HEK293 (cell line): ENCODE measurements around the gene UNCX.

Experiments used
- CTCF ChIA-PET: fragments of 350-600 bp; formaldehyde crosslinking; extraction: SDS; loops from one replicate; lab custom pipeline; 2021; ENCODE audit warnings: antibody characterized with exemption; lab: Yijun Ruan, JAX
- POLR2A ChIA-PET: fragments of 300-600 bp; formaldehyde crosslinking; extraction: SDS; loops from one replicate; lab custom pipeline; 2020; ENCODE audit warnings: antibody characterized with exemption, inconsistent platforms; lab: Yijun Ruan, JAX
- H3K27ac ChIP-seq: fragments of 200-500 bp; sonication (Bioruptor generic); 2 replicates; pipeline ENCODE4 v1.5.1; 2014; ENCODE audit warnings: low read depth, low read length, control low read depth, inconsistent platforms; ENCODE audit errors: extremely low read depth
- H3K36me3 ChIP-seq, 2 experiments: fragments of 200-500 bp in 1 of 2; sonication (Bioruptor generic) in 1 of 2; 1 replicate in 1 of 2; 2 replicates in 1 of 2; pipeline ENCODE4 v1.5.1; 2014 to 2017; ENCODE audit warnings: inconsistent platforms in 2 of 2, low read length in 2 of 2; ENCODE audit not compliant: control insufficient read depth in 2 of 2, insufficient read depth in 1 of 2
- H3K4me1 ChIP-seq: fragments of 200-500 bp; sonication (Bioruptor generic); 2 replicates; pipeline ENCODE4 v1.5.1; 2014; ENCODE audit warnings: mild to moderate bottlenecking, low read length, inconsistent platforms; ENCODE audit not compliant: control insufficient read depth, insufficient read depth
- H3K4me3 ChIP-seq: 2 replicates; pipeline ENCODE4 v1.5.1; 2011; ENCODE audit warnings: low read depth, mild to moderate bottlenecking, control low read depth, low read length, moderate library complexity
- H3K9me3 ChIP-seq: fragments of 200-500 bp; sonication (Bioruptor generic); 2 replicates; pipeline ENCODE4 v1.5.1; 2014; ENCODE audit warnings: low read depth, low read length, inconsistent platforms; ENCODE audit not compliant: control insufficient read depth, insufficient read depth
- GLIS1 ChIP-seq: fragments of 450-650 bp; formaldehyde crosslinking; IDR thresholded peaks from 2 replicates; pipeline ENCODE4 v1.5.1; 2016; ENCODE audit warnings: missing biosample characterization, missing genetic modification characterization
- GLIS2 ChIP-seq: fragments of 450-650 bp; formaldehyde crosslinking; IDR thresholded peaks from 2 replicates; pipeline ENCODE4 v1.5.1; 2016; ENCODE audit warnings: missing biosample characterization, missing genetic modification characterization
- OSR2 ChIP-seq: fragments of 450-650 bp; formaldehyde crosslinking; IDR thresholded peaks from 2 replicates; pipeline ENCODE4 v1.5.1; 2016; ENCODE audit warnings: missing biosample characterization, missing genetic modification characterization
- TCF7L2 ChIP-seq: IDR thresholded peaks from 2 replicates; pipeline ENCODE4 v1.6.1; 2011; ENCODE audit warnings: low read depth, mild to moderate bottlenecking, inconsistent platforms, low read length, moderate library complexity, borderline replicate concordance
- ZBTB17 ChIP-seq: fragments of 450-650 bp; formaldehyde crosslinking; IDR thresholded peaks from 2 replicates; pipeline ENCODE4 v1.5.1; 2016; ENCODE audit warnings: missing biosample characterization, missing genetic modification characterization
- ZIC2 ChIP-seq: fragments of 450-650 bp; formaldehyde crosslinking; IDR thresholded peaks from 2 replicates; pipeline ENCODE4 v1.5.1; 2016; ENCODE audit warnings: missing biosample characterization, missing genetic modification characterization
- ZNF311 ChIP-seq: fragments of 450-650 bp; formaldehyde crosslinking; IDR thresholded peaks from 2 replicates; pipeline ENCODE4 v1.5.1; 2017; ENCODE audit warnings: missing biosample characterization, missing genetic modification characterization, borderline replicate concordance
- ZNF510 ChIP-seq: fragments of 450-650 bp; formaldehyde crosslinking; IDR thresholded peaks from 2 replicates; pipeline ENCODE4 v1.5.1; 2018; ENCODE audit warnings: mild to moderate bottlenecking, missing genetic modification characterization, missing biosample characterization; ENCODE audit not compliant: insufficient replicate concordance
- ZNF521 ChIP-seq: fragments of 450-650 bp; formaldehyde crosslinking; IDR thresholded peaks from 2 replicates; pipeline ENCODE4 v1.5.1; 2017; ENCODE audit warnings: missing biosample characterization, mild to moderate bottlenecking, missing genetic modification characterization
- ZNF571 ChIP-seq: fragments of 450-650 bp; formaldehyde crosslinking; IDR thresholded peaks from 2 replicates; pipeline ENCODE4 v1.5.0; 2017; ENCODE audit warnings: missing biosample characterization, missing genetic modification characterization
- ZNF600 ChIP-seq: fragments of 450-650 bp; formaldehyde crosslinking; IDR thresholded peaks from 2 replicates; pipeline ENCODE4 v1.5.1; 2016; ENCODE audit warnings: missing biosample characterization, missing genetic modification characterization
- ZNF610 ChIP-seq: fragments of 450-650 bp; formaldehyde crosslinking; IDR thresholded peaks from 2 replicates; pipeline ENCODE4 v1.5.1; 2016; ENCODE audit warnings: missing biosample characterization, missing genetic modification characterization, borderline replicate concordance
- ZNF629 ChIP-seq: fragments of 450-650 bp; formaldehyde crosslinking; IDR thresholded peaks from 2 replicates; pipeline ENCODE4 v1.5.1; 2017; ENCODE audit warnings: missing biosample characterization, missing genetic modification characterization
- TF ChIP-seq, protein P1 (sequence below): fragments of 450-650 bp; formaldehyde crosslinking; conservative IDR thresholded peaks from 2 replicates; pipeline ENCODE4 v1.5.1; 2016; ENCODE audit warnings: low read depth, missing biosample characterization, missing genetic modification characterization
- TF ChIP-seq, protein P2 (sequence below): IDR thresholded peaks from 2 replicates; pipeline ENCODE4 v1.6.1; 2011; ENCODE audit warnings: mild to moderate bottlenecking, low read depth, low read length, borderline replicate concordance
- TF ChIP-seq, protein P3 (sequence below): fragments of 450-650 bp; formaldehyde crosslinking; IDR thresholded peaks from 2 replicates; pipeline ENCODE4 v1.5.1; 2016; ENCODE audit warnings: missing biosample characterization, missing genetic modification characterization
- TF ChIP-seq, protein P4 (sequence below): fragments of 450-650 bp; formaldehyde crosslinking; IDR thresholded peaks from 2 replicates; pipeline ENCODE4 v1.5.1; 2016; ENCODE audit warnings: missing biosample characterization, missing genetic modification characterization
- TF ChIP-seq, protein P5 (sequence below): fragments of 450-650 bp; formaldehyde crosslinking; IDR thresholded peaks from 2 replicates; pipeline ENCODE4 v1.5.1; 2016; ENCODE audit warnings: missing biosample characterization, missing genetic modification characterization
- TF ChIP-seq, protein P6 (sequence below): fragments of 450-650 bp; formaldehyde crosslinking; IDR thresholded peaks from 2 replicates; pipeline ENCODE4 v1.5.1; 2016; ENCODE audit warnings: missing biosample characterization, missing genetic modification characterization

The UNCX gene

DNA sequence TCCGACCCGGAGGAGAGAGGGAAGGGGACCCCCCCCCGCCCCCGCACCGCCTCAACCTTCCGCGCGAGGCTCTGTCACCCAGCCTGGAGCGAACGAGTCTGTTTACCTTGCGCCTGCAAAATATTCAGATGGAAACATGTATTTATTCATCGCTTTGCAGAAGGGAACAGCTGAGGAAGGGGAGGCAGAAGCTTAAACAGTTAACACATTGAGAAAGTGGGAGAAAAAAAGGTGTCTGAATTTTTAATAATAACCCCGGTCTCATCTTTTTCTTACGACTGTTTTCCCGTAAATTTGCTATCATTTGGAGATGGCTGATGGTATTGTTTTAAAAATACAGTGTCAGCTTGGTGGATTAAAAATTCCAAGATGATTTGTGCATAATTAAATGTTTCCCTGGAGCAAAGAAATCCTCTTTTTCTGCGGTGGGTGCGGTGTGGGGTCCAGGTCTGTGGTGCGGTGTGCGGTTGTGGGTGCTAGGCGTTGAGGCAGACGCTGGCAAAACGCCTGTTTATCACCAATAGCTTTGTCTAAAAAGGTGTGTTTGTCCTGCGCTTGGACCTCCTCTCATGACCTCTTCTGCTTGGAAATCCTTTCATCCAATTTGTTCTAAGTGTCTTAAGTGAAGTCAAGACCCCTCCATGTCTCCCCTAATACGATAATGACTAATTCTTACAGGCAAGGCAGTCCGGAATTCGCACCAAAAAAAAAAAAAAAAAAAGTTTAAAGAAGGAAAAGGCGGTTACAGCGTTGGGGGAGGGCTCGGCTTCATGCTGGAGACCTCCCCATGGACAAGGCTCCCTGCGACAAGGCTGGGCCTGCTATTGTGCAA, 1.6 kb downstream of the UNCX start (continued):
- no peak for TF ChIP-seq TCF7L2
- TF ChIP-seq, all 188 proteins: peak for 0

DNA sequence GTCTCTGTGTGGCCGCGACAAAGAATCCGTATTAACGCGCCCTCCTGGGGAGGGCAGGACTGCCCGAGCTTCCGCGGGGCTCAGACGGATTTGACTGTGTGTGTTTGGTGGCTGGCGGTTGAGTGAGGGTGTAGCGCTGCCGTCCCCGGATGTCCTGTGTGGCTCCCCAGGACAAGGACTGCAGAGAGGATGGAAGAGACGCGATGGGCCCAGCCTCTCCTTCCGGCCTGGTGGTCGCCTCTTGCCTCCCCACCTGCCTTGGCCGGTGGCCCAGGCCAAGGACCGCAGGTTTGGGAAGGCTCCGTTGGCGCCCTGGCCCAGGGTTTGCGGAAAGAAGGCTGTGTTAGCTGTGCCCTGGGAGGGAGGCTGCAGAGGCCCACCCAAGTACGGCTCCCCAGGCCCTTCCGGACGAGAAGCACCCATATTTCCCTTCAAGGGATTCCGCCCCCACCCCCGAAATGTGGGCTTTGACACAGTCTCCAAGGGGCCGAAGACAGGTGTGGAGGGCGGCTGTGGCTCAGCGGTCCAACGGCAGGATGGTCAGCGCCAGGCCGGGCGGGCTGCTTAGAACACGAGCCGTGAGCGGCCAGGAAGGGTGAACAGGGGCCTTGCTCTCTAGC, 2.3 kb downstream of the UNCX start:
- Histone ChIP-seq H3K9me3 (no peaks in the 10 kb centered on the region), H3K4me1 (no peaks in the 10 kb centered on the region), H3K36me3 (no peaks in the 10 kb centered on the region), H3K4me3 (no peak overlapping the region), H3K27ac (no peak overlapping the region)
- POLR2A ChIA-PET: no interaction called here
- CTCF ChIA-PET: interaction anchor here (0.6 to 1.4 kb wide), 2 partner anchors 9 to 14 kb away, joined by 3 to 11 read pairs; no protein-coding TSS in a partner anchor
- no peak for TF ChIP-seq ZNF571 (tag by site-specific recombination)
- TF ChIP-seq, protein P1, sequence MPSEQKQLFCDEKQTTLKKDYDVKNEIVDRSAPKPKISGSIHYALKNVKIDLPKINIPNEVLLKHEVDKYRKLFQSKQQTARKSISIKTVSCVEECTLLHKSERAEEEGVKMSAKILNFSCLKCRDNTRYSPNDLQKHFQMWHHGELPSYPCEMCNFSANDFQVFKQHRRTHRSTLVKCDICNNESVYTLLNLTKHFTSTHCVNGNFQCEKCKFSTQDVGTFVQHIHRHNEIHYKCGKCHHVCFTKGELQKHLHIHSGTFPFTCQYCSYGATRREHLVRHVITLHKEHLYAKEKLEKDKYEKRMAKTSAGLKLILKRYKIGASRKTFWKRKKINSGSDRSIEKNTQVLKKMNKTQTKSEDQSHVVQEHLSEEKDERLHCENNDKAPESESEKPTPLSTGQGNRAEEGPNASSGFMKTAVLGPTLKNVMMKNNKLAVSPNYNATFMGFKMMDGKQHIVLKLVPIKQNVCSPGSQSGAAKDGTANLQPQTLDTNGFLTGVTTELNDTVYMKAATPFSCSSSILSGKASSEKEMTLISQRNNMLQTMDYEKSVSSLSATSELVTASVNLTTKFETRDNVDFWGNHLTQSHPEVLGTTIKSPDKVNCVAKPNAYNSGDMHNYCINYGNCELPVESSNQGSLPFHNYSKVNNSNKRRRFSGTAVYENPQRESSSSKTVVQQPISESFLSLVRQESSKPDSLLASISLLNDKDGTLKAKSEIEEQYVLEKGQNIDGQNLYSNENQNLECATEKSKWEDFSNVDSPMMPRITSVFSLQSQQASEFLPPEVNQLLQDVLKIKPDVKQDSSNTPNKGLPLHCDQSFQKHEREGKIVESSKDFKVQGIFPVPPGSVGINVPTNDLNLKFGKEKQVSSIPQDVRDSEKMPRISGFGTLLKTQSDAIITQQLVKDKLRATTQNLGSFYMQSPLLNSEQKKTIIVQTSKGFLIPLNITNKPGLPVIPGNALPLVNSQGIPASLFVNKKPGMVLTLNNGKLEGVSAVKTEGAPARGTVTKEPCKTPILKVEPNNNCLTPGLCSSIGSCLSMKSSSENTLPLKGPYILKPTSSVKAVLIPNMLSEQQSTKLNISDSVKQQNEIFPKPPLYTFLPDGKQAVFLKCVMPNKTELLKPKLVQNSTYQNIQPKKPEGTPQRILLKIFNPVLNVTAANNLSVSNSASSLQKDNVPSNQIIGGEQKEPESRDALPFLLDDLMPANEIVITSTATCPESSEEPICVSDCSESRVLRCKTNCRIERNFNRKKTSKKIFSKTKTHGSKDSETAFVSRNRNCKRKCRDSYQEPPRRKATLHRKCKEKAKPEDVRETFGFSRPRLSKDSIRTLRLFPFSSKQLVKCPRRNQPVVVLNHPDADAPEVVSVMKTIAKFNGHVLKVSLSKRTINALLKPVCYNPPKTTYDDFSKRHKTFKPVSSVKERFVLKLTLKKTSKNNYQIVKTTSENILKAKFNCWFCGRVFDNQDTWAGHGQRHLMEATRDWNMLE (tag by site-specific recombination): no peak
- peak; percentile 26; the same call in 1 of the 2 replicates for TF ChIP-seq GLIS1 (tag by site-specific recombination)
- TF ChIP-seq, protein P2, sequence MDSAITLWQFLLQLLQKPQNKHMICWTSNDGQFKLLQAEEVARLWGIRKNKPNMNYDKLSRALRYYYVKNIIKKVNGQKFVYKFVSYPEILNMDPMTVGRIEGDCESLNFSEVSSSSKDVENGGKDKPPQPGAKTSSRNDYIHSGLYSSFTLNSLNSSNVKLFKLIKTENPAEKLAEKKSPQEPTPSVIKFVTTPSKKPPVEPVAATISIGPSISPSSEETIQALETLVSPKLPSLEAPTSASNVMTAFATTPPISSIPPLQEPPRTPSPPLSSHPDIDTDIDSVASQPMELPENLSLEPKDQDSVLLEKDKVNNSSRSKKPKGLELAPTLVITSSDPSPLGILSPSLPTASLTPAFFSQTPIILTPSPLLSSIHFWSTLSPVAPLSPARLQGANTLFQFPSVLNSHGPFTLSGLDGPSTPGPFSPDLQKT: no peak
- TF ChIP-seq ZBTB17 (tag by site-specific recombination): no peak
- TF ChIP-seq ZNF510 (tag by site-specific recombination): no peak
- TF ChIP-seq ZIC2 (tag by site-specific recombination): peak; percentile 48; the same call in 1 of the 2 replicates
- no peak for TF ChIP-seq ZNF610 (tag by site-specific recombination)
- no peak for TF ChIP-seq GLIS2 (tag by site-specific recombination)
- TF ChIP-seq, protein P3, sequence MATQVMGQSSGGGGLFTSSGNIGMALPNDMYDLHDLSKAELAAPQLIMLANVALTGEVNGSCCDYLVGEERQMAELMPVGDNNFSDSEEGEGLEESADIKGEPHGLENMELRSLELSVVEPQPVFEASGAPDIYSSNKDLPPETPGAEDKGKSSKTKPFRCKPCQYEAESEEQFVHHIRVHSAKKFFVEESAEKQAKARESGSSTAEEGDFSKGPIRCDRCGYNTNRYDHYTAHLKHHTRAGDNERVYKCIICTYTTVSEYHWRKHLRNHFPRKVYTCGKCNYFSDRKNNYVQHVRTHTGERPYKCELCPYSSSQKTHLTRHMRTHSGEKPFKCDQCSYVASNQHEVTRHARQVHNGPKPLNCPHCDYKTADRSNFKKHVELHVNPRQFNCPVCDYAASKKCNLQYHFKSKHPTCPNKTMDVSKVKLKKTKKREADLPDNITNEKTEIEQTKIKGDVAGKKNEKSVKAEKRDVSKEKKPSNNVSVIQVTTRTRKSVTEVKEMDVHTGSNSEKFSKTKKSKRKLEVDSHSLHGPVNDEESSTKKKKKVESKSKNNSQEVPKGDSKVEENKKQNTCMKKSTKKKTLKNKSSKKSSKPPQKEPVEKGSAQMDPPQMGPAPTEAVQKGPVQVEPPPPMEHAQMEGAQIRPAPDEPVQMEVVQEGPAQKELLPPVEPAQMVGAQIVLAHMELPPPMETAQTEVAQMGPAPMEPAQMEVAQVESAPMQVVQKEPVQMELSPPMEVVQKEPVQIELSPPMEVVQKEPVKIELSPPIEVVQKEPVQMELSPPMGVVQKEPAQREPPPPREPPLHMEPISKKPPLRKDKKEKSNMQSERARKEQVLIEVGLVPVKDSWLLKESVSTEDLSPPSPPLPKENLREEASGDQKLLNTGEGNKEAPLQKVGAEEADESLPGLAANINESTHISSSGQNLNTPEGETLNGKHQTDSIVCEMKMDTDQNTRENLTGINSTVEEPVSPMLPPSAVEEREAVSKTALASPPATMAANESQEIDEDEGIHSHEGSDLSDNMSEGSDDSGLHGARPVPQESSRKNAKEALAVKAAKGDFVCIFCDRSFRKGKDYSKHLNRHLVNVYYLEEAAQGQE (tag by site-specific recombination): no peak
- TF ChIP-seq ZNF629: no peak
- TF ChIP-seq, protein P4, sequence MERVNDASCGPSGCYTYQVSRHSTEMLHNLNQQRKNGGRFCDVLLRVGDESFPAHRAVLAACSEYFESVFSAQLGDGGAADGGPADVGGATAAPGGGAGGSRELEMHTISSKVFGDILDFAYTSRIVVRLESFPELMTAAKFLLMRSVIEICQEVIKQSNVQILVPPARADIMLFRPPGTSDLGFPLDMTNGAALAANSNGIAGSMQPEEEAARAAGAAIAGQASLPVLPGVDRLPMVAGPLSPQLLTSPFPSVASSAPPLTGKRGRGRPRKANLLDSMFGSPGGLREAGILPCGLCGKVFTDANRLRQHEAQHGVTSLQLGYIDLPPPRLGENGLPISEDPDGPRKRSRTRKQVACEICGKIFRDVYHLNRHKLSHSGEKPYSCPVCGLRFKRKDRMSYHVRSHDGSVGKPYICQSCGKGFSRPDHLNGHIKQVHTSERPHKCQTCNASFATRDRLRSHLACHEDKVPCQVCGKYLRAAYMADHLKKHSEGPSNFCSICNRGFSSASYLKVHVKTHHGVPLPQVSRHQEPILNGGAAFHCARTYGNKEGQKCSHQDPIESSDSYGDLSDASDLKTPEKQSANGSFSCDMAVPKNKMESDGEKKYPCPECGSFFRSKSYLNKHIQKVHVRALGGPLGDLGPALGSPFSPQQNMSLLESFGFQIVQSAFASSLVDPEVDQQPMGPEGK: no peak; the same call in 1 of the 2 replicates
- TF ChIP-seq, protein P5, sequence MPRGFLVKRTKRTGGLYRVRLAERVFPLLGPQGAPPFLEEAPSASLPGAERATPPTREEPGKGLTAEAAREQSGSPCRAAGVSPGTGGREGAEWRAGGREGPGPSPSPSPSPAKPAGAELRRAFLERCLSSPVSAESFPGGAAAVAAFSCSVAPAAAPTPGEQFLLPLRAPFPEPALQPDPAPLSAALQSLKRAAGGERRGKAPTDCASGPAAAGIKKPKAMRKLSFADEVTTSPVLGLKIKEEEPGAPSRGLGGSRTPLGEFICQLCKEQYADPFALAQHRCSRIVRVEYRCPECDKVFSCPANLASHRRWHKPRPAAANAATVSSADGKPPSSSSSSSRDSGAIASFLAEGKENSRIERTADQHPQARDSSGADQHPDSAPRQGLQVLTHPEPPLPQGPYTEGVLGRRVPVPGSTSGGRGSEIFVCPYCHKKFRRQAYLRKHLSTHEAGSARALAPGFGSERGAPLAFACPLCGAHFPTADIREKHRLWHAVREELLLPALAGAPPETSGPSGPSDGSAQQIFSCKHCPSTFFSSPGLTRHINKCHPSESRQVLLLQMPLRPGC (tag by site-specific recombination): no peak
- no peak for TF ChIP-seq ZNF521 (tag by site-specific recombination)
- TF ChIP-seq OSR2 (tag by site-specific recombination): no peak
- TF ChIP-seq, protein P6, sequence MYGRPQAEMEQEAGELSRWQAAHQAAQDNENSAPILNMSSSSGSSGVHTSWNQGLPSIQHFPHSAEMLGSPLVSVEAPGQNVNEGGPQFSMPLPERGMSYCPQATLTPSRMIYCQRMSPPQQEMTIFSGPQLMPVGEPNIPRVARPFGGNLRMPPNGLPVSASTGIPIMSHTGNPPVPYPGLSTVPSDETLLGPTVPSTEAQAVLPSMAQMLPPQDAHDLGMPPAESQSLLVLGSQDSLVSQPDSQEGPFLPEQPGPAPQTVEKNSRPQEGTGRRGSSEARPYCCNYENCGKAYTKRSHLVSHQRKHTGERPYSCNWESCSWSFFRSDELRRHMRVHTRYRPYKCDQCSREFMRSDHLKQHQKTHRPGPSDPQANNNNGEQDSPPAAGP (tag by site-specific recombination): no peak
- no peak for TF ChIP-seq ZNF311 (tag by site-specific recombination)
- TF ChIP-seq ZNF600 (tag by site-specific recombination): 0 out of 2 replicates have a peak, but pooled peaks have one; percentile 35
